Esophagus muscularis mucosa (tissue), 4 donors: ENCODE results near the gene DHRS3. TPM values are rescaled to one million over a fixed set of nuclear protein-coding genes. Genes with fewer than 3 reads are reported as not detected.
A peak's percentile ranks its signal among the peaks of the same experiment; 100 is the strongest.

Experiments
- DNase-seq: peaks from one replicate; pipeline ENCODE4 v3.0.0-alpha.2; 2017; ENCODE audit errors: extremely low spot score
- H3K27ac ChIP-seq, 4 donors: fragments of 200-600 bp; sonication (generic); replicated peaks in 1 of 4; 1 replicate in 3 of 4; 2 replicates in 1 of 4; pipeline ENCODE4 v1.5.1; 2016 to 2019; ENCODE audit warnings: mild to moderate bottlenecking in 1 of 4
- H3K27me3 ChIP-seq, 4 donors: fragments of 200-600 bp; sonication (generic); one replicate each; pipeline versions ENCODE4 v1.5.1 to v1.6.0; 2016 to 2019
- H3K36me3 ChIP-seq, 4 donors: fragments of 200-600 bp; sonication (generic); one replicate each; pipeline ENCODE4 v1.5.1; 2016 to 2019
- H3K4me1 ChIP-seq, 4 donors: fragments of 200-600 bp; sonication (generic); one replicate each; pipeline ENCODE4 v1.5.1; 2016 to 2019
- H3K4me3 ChIP-seq, 4 donors: fragments of 200-600 bp; sonication (generic); 1 replicate in 2 of 4; 2 replicates in 2 of 4; pipeline ENCODE4 v1.5.1; 2016 to 2019; ENCODE audit warnings: mild to moderate bottlenecking in 4 of 4, moderate library complexity in 1 of 4
- H3K9me3 ChIP-seq, 4 donors: fragments of 200-600 bp; sonication (generic); 1 replicate in 3 of 4; 2 replicates in 1 of 4; pipeline ENCODE4 v1.5.1; 2016 to 2019
- CTCF ChIP-seq, 3 experiments: fragments of 200-600 bp in 2 of 3; fragments of 450-650 bp in 1 of 3; sonication (generic) in 2 of 3; IDR thresholded peaks; one replicate each; pipeline ENCODE4 v1.5.1; 2017 to 2019; ENCODE audit warnings: antibody characterized with exemption in 3 of 3, mild to moderate bottlenecking in 2 of 3, moderate library complexity in 1 of 3
- EP300 ChIP-seq: sonication (generic); formaldehyde crosslinking; IDR thresholded peaks from one replicate; pipeline ENCODE4 v1.6.1; 2017; ENCODE audit warnings: antibody characterized with exemption
- POLR2A ChIP-seq: fragments of 450-650 bp; IDR thresholded peaks from one replicate; pipeline ENCODE4 v1.6.1; 2017; ENCODE audit warnings: antibody characterized with exemption, moderate library complexity, mild to moderate bottlenecking, low read depth
- POLR2AphosphoS5 ChIP-seq, 2 donors: sonication (generic); formaldehyde crosslinking; IDR thresholded peaks; one replicate each; pipeline ENCODE4 v1.6.1; 2017; ENCODE audit warnings: antibody characterized with exemption in 2 of 2
- WGBS: methylation state at CpG from one replicate; pipeline ENCODE4 v1.1.5; 2018; 5-methylcytosine and 5-hydroxymethylcytosine counted together
- intact Hi-C: fragments of 100-400 bp; cut with DNase I; formaldehyde crosslinking; loops from one replicate; pipeline ENCODE4 v1.15.1; 2023
- small RNA-seq, 3 donors: library from RNA; depleted of rRNA; stranded (forward); fragments of <200 nt; gene quantifications; one replicate each; pipeline ENCODE3, GENCODE V24; 2016
- total RNA-seq, 4 donors: library from RNA; depleted of rRNA; stranded (reverse); fragments of >200 nt; gene quantifications; one replicate each; pipeline versions ENCODE4 v1.1.0 to v1.2.1, GENCODE V29; 2016

DHRS3 gene
- total RNA-seq, 4 donors from 2014 or later: 130 to 237 (median 200) TPM

DNA sequence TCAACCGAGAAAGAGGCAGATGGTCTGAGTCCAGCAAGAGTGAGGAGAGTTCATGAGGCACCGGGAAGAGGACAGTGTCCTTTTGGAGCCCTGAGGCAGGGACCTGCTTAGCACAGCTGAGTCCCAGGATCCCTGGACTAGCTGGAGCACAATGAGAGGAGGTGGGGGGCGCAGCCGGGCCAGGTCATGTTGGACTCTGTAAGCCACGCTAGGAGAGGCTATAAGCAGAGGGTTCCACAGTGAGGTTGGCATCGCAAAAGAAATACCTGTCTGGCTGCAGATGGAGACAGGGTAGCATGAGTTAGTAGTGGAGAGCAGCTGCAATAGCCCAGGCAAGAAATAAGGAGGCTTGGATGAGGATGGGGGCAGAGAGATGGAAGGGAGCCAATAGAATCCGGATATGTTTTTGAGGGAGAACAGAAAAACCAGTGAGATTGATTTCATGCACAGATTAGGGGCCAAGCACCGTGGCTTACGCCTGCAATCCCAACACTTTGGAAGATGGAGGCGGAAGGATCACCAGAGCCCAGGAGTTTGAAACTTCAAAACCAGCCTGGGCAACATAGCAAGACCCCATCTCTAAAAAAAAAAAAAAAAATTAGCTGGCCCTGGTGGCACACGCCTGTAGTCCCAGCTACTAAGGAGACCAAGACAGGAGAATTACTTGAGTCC, 98.2 kb downstream of the DHRS3 start:
- Histone ChIP-seq H3K27ac (peak overlapping the region; percentile 45 to 62 (median 58)), H3K4me1 (peaks cover 12 to 22% (median 17%) of the 10 kb centered on the region in 4 donors), H3K9me3 (no peaks in the 10 kb centered on the region), H3K36me3 (no peaks in the 10 kb centered on the region), H3K27me3 (no peaks in the 10 kb centered on the region), H3K4me3 (no peak overlapping the region)
- intact Hi-C loops: no loop called here
- WGBS: 88% methylated on average over 10 of the region's 11 CpGs
- DNase-seq: no peak
- no peak for TF ChIP-seq CTCF (IDR thresholded peaks at IDR 0.05)
- no peak for TF ChIP-seq POLR2A

- intact Hi-C loops: no loop called here
- Histone ChIP-seq H3K4me1 (peaks cover 12 to 22% (median 17%) of the 10 kb centered on the region in 4 donors), H3K36me3 (no peaks in the 10 kb centered on the region), H3K4me3 (peak overlapping the region; percentile 7 to 27 (median 10)), H3K9me3 (no peaks in the 10 kb centered on the region), H3K27ac (peak overlapping the region; percentile 45 to 62 (median 58)), H3K27me3 (no peaks in the 10 kb centered on the region)
- no peak for DNase-seq
- WGBS: 28% methylated on average over 20 of the region's 21 CpGs
- TF ChIP-seq POLR2A: no peak
- no peak for TF ChIP-seq EP300
- TF ChIP-seq CTCF (IDR thresholded peaks at IDR 0.05): no peak
- TF ChIP-seq POLR2AphosphoS5 (IDR thresholded peaks at IDR 0.05): peak; percentile 50 to 62
These were observed 98.9 kb downstream of the DHRS3 start for GRCh38 chr1:12518931-12519692.

Small RNA genes within 50 kb of the gene (small RNA-seq; reads per million reads assigned to genes)
- gene MIR6730: 0 to 0.17 (median 0) reads per million in 3 donors
- gene RNU6ATAC18P: 0 reads per million in 3 donors

Other genes with a start within 250 kb of the DHRS3 start
- not detected for gene AADACL4, start 25.9 kb upstream of the DHRS3 start, total RNA-seq
- not detected for gene AADACL3, start 97.9 kb upstream of the DHRS3 start, total RNA-seq
- not detected for gene CFAP107, start 128.0 kb upstream of the DHRS3 start, total RNA-seq
- gene PRAMEF12, start 155.5 kb upstream of the DHRS3 start, total RNA-seq: not detected
- gene PRAMEF1, start 173.2 kb upstream of the DHRS3 start, total RNA-seq: not detected
- not detected for gene PRAMEF11, start 213.2 kb upstream of the DHRS3 start, total RNA-seq
- not detected for gene HNRNPCL1, start 230.5 kb upstream of the DHRS3 start, total RNA-seq
- not detected for gene PRAMEF2, start 238.9 kb upstream of the DHRS3 start, total RNA-seq